ENCODE results near the gene HNRNPDL.
"Not testable (repeated sequence)": the region's sequence is repeated elsewhere in the genome, so short reads cannot be mapped to it uniquely, and the experiment has no call there.

Gene HNRNPDL

GRCh38 chr4:82430193-82430963 lies at the start of gene HNRNPDL, which contains the start of gene ENOPH1:
Gene HNRNPDL, minus strand, starts transcription at chr4:82430462. Its CDS starts 772 bp downstream, at chr4:82429690.
Gene ENOPH1, plus strand, starts transcription at chr4:82430590. Its CDS starts 240 bp downstream, at chr4:82430830.
- peak; percentile 96 for DNase-seq

GRCh38 chr4:82479562-82479961 lies 49.3 kb upstream of the HNRNPDL start:
- no peak for DNase-seq

- DNase-seq = not testable (repeated sequence)
Measured at GRCh38 chr4:82477469-82477868, 47.2 kb upstream of the HNRNPDL start.

- not testable (repeated sequence) for DNase-seq
Measured at GRCh38 chr4:82475931-82476330, 45.7 kb upstream of the HNRNPDL start.

- DNase-seq = no peak
Measured at GRCh38 chr4:82473621-82474164, 43.4 kb upstream of the HNRNPDL start.

- DNase-seq = not testable (repeated sequence)
Measured at GRCh38 chr4:82473080-82473479, 42.8 kb upstream of the HNRNPDL start.

GRCh38 chr4:82469791-82470345 lies 39.6 kb upstream of the HNRNPDL start:
- peak; percentile 31 for DNase-seq

- no peak for DNase-seq
Measured at GRCh38 chr4:82467471-82467870, 37.2 kb upstream of the HNRNPDL start.

- DNase-seq = no peak
Measured at GRCh38 chr4:82463221-82463620, 33.0 kb upstream of the HNRNPDL start.

GRCh38 chr4:82462415-82462831 lies 32.2 kb upstream of the HNRNPDL start:
- DNase-seq = peak; percentile 75

- no peak for DNase-seq
Measured at GRCh38 chr4:82461710-82462109, 31.4 kb upstream of the HNRNPDL start.

- no peak for DNase-seq
Measured at GRCh38 chr4:82458729-82459128, 28.5 kb upstream of the HNRNPDL start.

- DNase-seq = no peak
Measured at GRCh38 chr4:82457266-82457665, 27.0 kb upstream of the HNRNPDL start.

GRCh38 chr4:82452026-82452425 lies 21.8 kb upstream of the HNRNPDL start:
- DNase-seq = no peak

- DNase-seq = no peak
Measured at GRCh38 chr4:82450966-82451755, 20.9 kb upstream of the HNRNPDL start.

GRCh38 chr4:82447886-82448285 lies 17.6 kb upstream of the HNRNPDL start:
- DNase-seq = no peak

GRCh38 chr4:82439088-82439487 lies 8.8 kb upstream of the HNRNPDL start:
- no peak for DNase-seq

- no peak for DNase-seq
Measured at GRCh38 chr4:82437285-82438005, 7.2 kb upstream of the HNRNPDL start.

- DNase-seq = no peak
Measured at GRCh38 chr4:82436780-82437179, 6.5 kb upstream of the HNRNPDL start.

GRCh38 chr4:82436130-82436529 lies 5.9 kb upstream of the HNRNPDL start:
- no peak for DNase-seq

GRCh38 chr4:82434949-82435348 lies 4.7 kb upstream of the HNRNPDL start:
- DNase-seq = no peak

GRCh38 chr4:82433791-82434190 lies 3.5 kb upstream of the HNRNPDL start:
- no peak for DNase-seq

GRCh38 chr4:82432596-82432995 lies 2.3 kb upstream of the HNRNPDL start:
- DNase-seq = no peak

All from NCI-H1092 treated with DMSO at 0.1 percent for 48 hours (cell line).